BLaER1 (cell line): ENCODE results near the gene BTK.

Source experiments
- H3K27ac ChIP-seq: shearing (Covaris generic); formaldehyde crosslinking; 2 replicates; pipeline ENCODE4 v1.8.1; 2022
- H3K27me3 ChIP-seq: shearing (Covaris generic); formaldehyde crosslinking; 2 replicates; pipeline ENCODE4 v1.8.1; 2022
- H3K36me3 ChIP-seq: shearing (Covaris generic); formaldehyde crosslinking; 2 replicates; pipeline ENCODE4 v1.8.1; 2022
- H3K4me1 ChIP-seq: shearing (Covaris generic); formaldehyde crosslinking; 2 replicates; pipeline ENCODE4 v1.8.1; 2022
- H3K4me2 ChIP-seq: shearing (Covaris generic); formaldehyde crosslinking; 2 replicates; pipeline ENCODE4 v1.8.1; 2022
- H3K4me3 ChIP-seq: shearing (Covaris generic); formaldehyde crosslinking; 2 replicates; pipeline ENCODE4 v1.8.1; 2022
- H3K9ac ChIP-seq: shearing (Covaris generic); formaldehyde crosslinking; 2 replicates; pipeline ENCODE4 v1.8.1; 2022
- H3K9me3 ChIP-seq: shearing (Covaris generic); formaldehyde crosslinking; 2 replicates; pipeline ENCODE4 v1.8.1; 2022
- H4K20me1 ChIP-seq: shearing (Covaris generic); formaldehyde crosslinking; 2 replicates; pipeline ENCODE4 v1.8.1; 2022
- Cebpa-rat ChIP-seq: shearing (Covaris generic); IDR thresholded peaks from 2 replicates; pipeline ENCODE4 v1.8.1; 2022

Gene BTK

DNA sequence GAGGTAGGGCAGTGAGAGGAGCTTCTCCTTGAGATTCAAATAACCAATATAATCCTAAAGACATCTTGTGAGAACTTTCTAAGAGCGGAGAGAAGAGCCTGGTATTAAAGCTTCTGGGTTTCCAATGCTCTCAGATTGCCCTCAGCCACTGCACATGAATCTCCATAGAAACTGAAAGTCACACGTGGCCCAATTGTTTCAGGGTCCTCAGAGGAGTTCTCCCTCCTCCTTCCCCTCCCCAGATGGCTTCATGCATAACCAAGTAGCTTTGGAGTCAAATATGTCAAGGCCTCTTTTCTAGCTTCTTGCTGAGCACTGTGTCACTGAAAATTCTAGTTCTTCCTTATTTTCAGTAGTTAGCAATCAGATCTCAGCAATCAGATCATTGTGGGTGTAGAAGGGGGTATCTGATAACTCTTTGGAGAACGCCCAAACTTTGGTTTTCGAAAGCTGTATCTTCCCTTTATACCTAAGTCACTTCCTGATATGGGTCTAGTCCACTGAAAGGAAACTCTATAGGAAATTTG lies 2.2 kb downstream of the BTK start:
- H3K27me3 ChIP-seq, result no peaks in the 10 kb centered on the region
- no peaks in the 10 kb centered on the region for H4K20me1 ChIP-seq
- no peak for TF ChIP-seq Cebpa-rat
- peak overlapping the region; percentile 72 for H3K4me3 ChIP-seq
- peak overlapping the region; percentile 87; the same call in 1 of the 2 replicates for H3K9ac ChIP-seq
- peak overlapping the region; percentile 79 for H3K4me2 ChIP-seq
- H3K27ac ChIP-seq, result peak overlapping the region; percentile 55
- H3K36me3 ChIP-seq, result peaks cover 8% of the 10 kb centered on the region; the same call in 1 of the 2 replicates
- H3K9me3 ChIP-seq, result no peaks in the 10 kb centered on the region
- peaks cover 64% of the 10 kb centered on the region for H3K4me1 ChIP-seq

DNA sequence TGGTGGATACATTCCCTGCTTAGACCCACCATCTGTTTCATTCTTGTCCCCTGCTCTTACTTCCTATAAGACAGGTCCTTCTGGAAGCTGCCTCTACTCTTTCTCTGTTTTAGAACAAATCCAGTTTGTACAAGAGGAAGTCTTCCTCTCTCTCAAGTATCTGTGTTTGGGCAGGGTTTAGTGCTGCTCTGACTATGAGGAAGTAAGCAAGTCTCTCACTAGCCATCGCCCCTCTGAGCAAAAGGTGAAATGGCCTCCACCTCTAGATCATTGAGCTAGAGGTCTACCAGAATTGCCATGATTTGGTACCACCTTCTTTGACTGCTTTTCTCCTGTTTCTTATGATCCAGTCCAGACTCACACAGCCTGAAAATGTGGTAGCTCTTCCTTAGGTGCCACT lies 8.4 kb downstream of the BTK start:
- Histone ChIP-seq H3K4me2 (peak overlapping the region; percentile 67), H3K27me3 (no peaks in the 10 kb centered on the region), H3K9me3 (no peaks in the 10 kb centered on the region; the same call in 1 of the 2 replicates), H3K36me3 (peaks cover 43% of the 10 kb centered on the region), H3K4me3 (no peak overlapping the region), H3K27ac (peak overlapping the region; percentile 71), H3K4me1 (peaks cover 74% of the 10 kb centered on the region), H4K20me1 (no peaks in the 10 kb centered on the region), H3K9ac (no peak overlapping the region)
- TF ChIP-seq Cebpa-rat, result no peak

DNA sequence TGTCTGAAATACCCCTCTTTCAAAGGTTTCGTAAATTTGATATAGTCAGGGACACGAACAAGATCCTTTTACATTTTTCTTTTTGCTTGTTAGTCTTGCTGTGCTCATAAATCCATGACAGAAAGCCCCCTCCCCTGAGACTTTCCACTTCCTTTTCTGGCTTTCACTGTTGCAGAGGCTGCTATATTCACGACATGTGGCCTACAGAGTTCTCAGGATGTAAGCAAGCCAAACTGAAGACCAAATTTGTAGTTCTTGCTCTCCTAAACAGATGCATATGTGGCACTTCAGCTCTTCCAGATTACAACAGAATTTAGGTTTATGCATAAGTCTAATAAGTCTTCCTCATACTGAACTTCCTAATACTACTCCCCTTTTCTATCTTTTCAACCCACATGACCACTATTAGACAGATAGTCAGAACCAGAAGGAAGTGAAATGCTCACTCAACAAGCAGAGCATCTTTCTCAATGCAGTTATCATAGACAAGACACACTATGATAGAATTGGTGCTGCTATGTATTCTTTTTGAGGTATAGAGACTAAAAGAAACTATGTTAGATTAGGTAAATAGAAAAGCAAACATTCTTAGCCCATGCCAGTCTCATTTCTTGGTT lies 15.0 kb downstream of the BTK start:
- H3K27ac ChIP-seq, result peak overlapping the region; percentile 85
- TF ChIP-seq Cebpa-rat, result no peak
- peak overlapping the region; percentile 68 for H3K9ac ChIP-seq
- H4K20me1 ChIP-seq, result no peaks in the 10 kb centered on the region
- peak overlapping the region; percentile 80 for H3K4me2 ChIP-seq
- no peaks in the 10 kb centered on the region for H3K27me3 ChIP-seq
- H3K36me3 ChIP-seq, result peaks cover 46% of the 10 kb centered on the region
- H3K9me3 ChIP-seq, result no peaks in the 10 kb centered on the region; the same call in 1 of the 2 replicates
- H3K4me3 ChIP-seq, result peak overlapping the region; percentile 43
- H3K4me1 ChIP-seq, result peaks cover 89% of the 10 kb centered on the region

DNA sequence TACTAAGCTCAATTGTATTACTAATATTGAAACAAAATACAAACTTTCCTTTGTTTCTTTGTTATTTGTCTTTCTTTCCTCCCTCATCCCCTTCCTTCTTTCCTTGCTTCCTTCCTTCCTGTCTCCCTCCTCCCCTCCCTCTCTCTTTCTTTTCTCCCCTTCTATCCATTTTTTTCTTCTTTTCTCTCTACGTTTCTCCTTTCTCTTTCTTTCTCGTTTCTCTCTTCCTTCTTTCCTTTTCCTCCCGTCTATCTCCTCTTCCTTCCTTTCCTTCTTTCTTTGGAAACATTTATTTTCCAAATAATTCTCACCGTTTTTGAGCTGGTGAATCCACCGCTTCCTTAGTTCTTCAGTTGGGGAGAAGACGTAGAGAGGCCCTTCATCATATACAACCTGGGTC lies 16.3 kb downstream of the BTK start:
- H3K4me1 ChIP-seq, result peaks cover 88% of the 10 kb centered on the region
- TF ChIP-seq Cebpa-rat, result no peak
- H4K20me1 ChIP-seq, result no peaks in the 10 kb centered on the region
- H3K27me3 ChIP-seq, result no peaks in the 10 kb centered on the region
- H3K27ac ChIP-seq, result peak overlapping the region; percentile 85
- peak overlapping the region; percentile 36 for H3K4me3 ChIP-seq
- H3K9me3 ChIP-seq, result no peaks in the 10 kb centered on the region; the same call in 1 of the 2 replicates
- H3K4me2 ChIP-seq, result peak overlapping the region; percentile 80
- H3K9ac ChIP-seq, result peak overlapping the region; percentile 68
- peaks cover 49% of the 10 kb centered on the region for H3K36me3 ChIP-seq

DNA sequence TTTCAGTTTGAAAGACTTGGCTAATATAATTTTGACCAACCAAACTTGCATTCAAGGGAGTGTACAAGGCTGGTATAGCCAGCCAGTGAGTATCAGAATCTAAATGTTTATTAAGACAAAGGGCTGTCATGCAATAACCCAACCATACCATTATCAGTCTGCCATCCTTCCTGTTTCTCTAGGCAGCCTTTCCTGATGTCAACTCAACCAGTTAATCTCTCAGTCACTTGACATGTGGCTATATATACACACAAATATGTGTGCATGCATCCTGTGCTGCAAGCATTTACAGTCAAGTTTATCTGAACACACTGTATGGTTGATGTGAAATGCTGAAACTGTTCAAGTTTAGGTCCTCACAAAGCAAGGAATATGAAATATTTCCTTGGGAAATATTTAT lies 17.2 kb downstream of the BTK start:
- Histone ChIP-seq H4K20me1 (no peaks in the 10 kb centered on the region), H3K27me3 (no peaks in the 10 kb centered on the region), H3K4me1 (peaks cover 93% of the 10 kb centered on the region), H3K4me2 (peak overlapping the region; percentile 80), H3K36me3 (peaks cover 46% of the 10 kb centered on the region), H3K9me3 (no peaks in the 10 kb centered on the region), H3K4me3 (peak overlapping the region; percentile 36; the same call in 1 of the 2 replicates), H3K27ac (peak overlapping the region; percentile 85), H3K9ac (peak overlapping the region; percentile 54; the same call in 1 of the 2 replicates)
- no peak for TF ChIP-seq Cebpa-rat

DNA sequence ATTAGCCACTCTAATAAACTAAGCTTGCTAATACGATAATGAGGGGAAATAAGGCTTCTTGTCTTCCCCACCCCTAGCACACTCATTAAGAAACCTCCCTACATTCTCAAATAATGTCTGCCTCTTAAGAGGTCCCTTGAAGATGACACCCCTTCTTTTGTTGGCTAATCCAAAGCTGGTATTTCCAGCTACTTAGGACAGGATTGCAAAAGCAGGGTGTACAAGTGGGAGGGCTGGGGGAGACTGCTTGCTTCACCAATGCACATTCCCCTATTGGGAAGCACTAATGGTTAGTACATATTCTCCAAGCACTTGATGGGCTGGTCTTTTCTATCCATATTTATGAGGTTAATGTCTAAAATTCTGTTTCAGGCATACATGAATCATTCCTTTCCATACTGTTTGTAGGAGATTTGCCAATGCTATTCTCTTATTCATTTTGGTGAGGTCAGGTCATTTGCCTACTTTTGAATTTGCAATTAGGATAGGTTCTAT lies 20.6 kb downstream of the BTK start:
- Histone ChIP-seq H3K27me3 (no peaks in the 10 kb centered on the region), H3K36me3 (peaks cover 77% of the 10 kb centered on the region), H4K20me1 (no peaks in the 10 kb centered on the region), H3K9me3 (no peaks in the 10 kb centered on the region), H3K9ac (no peak overlapping the region), H3K4me3 (no peak overlapping the region), H3K4me2 (no peak overlapping the region), H3K27ac (0 out of 2 replicates have a peak overlapping the region, but pooled peaks have one; percentile 12), H3K4me1 (peaks cover 63% of the 10 kb centered on the region)
- TF ChIP-seq Cebpa-rat, result no peak

DNA sequence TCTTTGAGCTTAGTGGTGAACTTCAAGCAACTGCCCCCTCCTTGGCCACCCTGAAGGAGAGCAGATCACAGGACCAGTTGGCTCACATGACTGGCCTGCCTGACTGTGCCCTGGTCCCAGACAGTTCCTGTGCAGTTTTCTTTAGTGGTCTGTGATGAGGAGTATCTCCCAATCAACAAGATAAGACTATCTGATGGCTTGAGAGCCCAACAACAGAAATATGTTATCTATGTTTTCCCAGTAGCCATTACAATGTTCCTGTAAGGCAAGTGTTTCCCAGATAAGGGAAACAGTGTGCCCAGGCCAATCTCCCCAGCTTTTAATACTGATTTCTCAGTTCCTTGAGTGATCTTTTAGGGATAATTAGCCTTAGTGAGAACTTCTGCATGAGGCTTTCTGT lies 23.2 kb downstream of the BTK start:
- H3K36me3 ChIP-seq, result peaks cover 94% of the 10 kb centered on the region
- H3K9me3 ChIP-seq, result no peaks in the 10 kb centered on the region
- H3K4me3 ChIP-seq, result no peak overlapping the region
- TF ChIP-seq Cebpa-rat, result no peak
- no peak overlapping the region; the same call in 1 of the 2 replicates for H3K27ac ChIP-seq
- no peaks in the 10 kb centered on the region for H4K20me1 ChIP-seq
- H3K4me2 ChIP-seq, result no peak overlapping the region
- H3K9ac ChIP-seq, result no peak overlapping the region
- peaks cover 37% of the 10 kb centered on the region for H3K4me1 ChIP-seq
- no peaks in the 10 kb centered on the region for H3K27me3 ChIP-seq

DNA sequence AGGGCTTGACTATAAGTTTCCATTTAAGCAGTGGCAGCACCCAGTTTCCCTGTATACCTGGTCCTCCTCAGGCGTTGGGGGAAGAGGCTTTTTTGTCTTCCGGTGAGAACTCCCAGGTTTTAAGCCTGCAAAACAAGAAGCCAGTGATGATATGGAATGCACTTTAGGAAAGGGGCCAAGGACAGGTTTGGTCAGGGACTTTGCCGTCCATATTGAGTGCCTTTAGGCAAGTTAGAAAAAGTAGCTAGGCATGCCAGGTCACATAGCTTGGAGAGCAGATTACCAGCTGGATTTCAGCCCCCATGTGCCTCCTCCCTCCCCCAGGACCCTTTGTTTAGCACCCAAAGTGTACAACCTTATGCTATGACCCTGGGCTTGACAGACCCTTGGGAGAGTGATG lies 23.9 kb downstream of the BTK start:
- H3K27me3 ChIP-seq, result no peaks in the 10 kb centered on the region
- no peak overlapping the region for H3K4me2 ChIP-seq
- H3K27ac ChIP-seq, result no peak overlapping the region; the same call in 1 of the 2 replicates
- peaks cover 31% of the 10 kb centered on the region; the same call in 1 of the 2 replicates for H3K4me1 ChIP-seq
- no peak for TF ChIP-seq Cebpa-rat
- no peak overlapping the region for H3K9ac ChIP-seq
- H3K4me3 ChIP-seq, result no peak overlapping the region
- H3K9me3 ChIP-seq, result no peaks in the 10 kb centered on the region
- H3K36me3 ChIP-seq, result peaks cover 95% of the 10 kb centered on the region
- no peaks in the 10 kb centered on the region for H4K20me1 ChIP-seq

DNA sequence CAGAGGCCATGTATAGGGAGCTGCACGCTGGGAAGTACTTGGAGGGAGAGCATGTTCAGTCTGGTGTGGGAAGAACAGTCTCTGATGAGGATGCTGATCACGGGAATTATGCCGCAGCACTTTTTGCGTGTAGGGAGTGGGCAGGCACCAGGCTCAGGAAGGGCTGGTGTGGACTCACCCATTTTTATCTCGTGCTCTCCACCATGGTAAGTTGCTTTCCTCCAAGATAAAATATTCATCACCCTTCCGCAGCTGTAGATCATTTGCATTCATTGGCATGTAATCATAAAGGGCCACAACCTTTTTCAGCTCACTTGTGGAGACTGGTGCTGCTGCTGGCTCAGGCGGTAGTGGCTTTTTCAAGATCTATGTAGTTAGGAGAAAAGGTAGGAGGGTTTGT lies 25.6 kb downstream of the BTK start:
- H3K4me2 ChIP-seq, result no peak overlapping the region
- no peaks in the 10 kb centered on the region for H3K27me3 ChIP-seq
- H3K9ac ChIP-seq, result no peak overlapping the region
- TF ChIP-seq Cebpa-rat, result no peak
- H3K9me3 ChIP-seq, result no peaks in the 10 kb centered on the region
- H3K27ac ChIP-seq, result no peak overlapping the region
- H3K36me3 ChIP-seq, result peaks cover 95% of the 10 kb centered on the region
- H3K4me3 ChIP-seq, result no peak overlapping the region
- peaks cover 24% of the 10 kb centered on the region for H3K4me1 ChIP-seq
- no peaks in the 10 kb centered on the region for H4K20me1 ChIP-seq

DNA sequence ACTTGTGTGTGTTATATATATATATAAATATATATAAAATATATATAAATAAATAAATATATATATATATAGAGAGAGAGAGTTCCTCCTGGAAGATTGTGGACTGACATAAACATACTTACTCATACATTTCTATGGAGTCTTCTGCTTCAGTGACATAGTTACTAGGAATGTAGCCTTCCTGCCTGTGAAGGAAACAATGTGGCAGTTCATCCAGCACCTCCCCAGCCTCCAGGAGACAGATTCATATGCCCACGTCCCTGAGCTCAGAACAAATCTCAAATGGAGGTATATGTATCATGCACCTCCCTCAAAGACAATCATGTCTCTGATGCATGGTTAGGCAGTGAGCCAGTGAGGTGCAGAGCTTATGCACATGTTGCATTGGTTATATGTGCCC lies 26.0 kb downstream of the BTK start:
- no peak for TF ChIP-seq Cebpa-rat
- Histone ChIP-seq H3K9me3 (no peaks in the 10 kb centered on the region), H3K36me3 (peaks cover 95% of the 10 kb centered on the region), H3K4me3 (no peak overlapping the region), H3K4me2 (no peak overlapping the region), H4K20me1 (no peaks in the 10 kb centered on the region), H3K9ac (no peak overlapping the region), H3K4me1 (peaks cover 24% of the 10 kb centered on the region), H3K27ac (no peak overlapping the region), H3K27me3 (no peaks in the 10 kb centered on the region)
